ENCODE measurements around the gene LGALS9B.
"Not testable (repeated sequence)": the region's sequence is repeated elsewhere in the genome, so short reads cannot be mapped to it uniquely, and the experiment has no call there.

The LGALS9B gene

GRCh38 chr17:20467447-20467846, at the start of gene LGALS9B:
LGALS9B (minus strand) TSS chr17:20467539; CDS start chr17:20467470, 69 bp downstream.
- in situ Hi-C loops (cut with MboI; ENCODE audit: low sequenced_read_pairs, unreplicated experiment); DNase-seq (ENCODE audit: low spot score): not testable (repeated sequence)

- DNase-seq (ENCODE audit: low spot score); in situ Hi-C loops (cut with MboI; ENCODE audit: low sequenced_read_pairs, unreplicated experiment): not testable (repeated sequence)
Measured at GRCh38 chr17:20516986-20517385, 49.6 kb upstream of the LGALS9B start.

GRCh38 chr17:20515099-20515498, 47.8 kb upstream of the LGALS9B start:
- DNase-seq (ENCODE audit: low spot score); in situ Hi-C loops (cut with MboI; ENCODE audit: low sequenced_read_pairs, unreplicated experiment): not testable (repeated sequence)

GRCh38 chr17:20513539-20513938, 46.2 kb upstream of the LGALS9B start:
- in situ Hi-C loops (cut with MboI; ENCODE audit: low sequenced_read_pairs, unreplicated experiment); DNase-seq (ENCODE audit: low spot score): not testable (repeated sequence)

- DNase-seq (ENCODE audit: low spot score); in situ Hi-C loops (cut with MboI; ENCODE audit: low sequenced_read_pairs, unreplicated experiment): not testable (repeated sequence)
Measured at GRCh38 chr17:20512378-20512777, 45.0 kb upstream of the LGALS9B start.

GRCh38 chr17:20511778-20512177, 44.4 kb upstream of the LGALS9B start:
- in situ Hi-C loops (cut with MboI; ENCODE audit: low sequenced_read_pairs, unreplicated experiment); DNase-seq (ENCODE audit: low spot score): not testable (repeated sequence)

- in situ Hi-C loops (cut with MboI; ENCODE audit: low sequenced_read_pairs, unreplicated experiment): not testable (repeated sequence)
Measured at GRCh38 chr17:20505333-20505732, 38.0 kb upstream of the LGALS9B start.

GRCh38 chr17:20504388-20505066, 37.2 kb upstream of the LGALS9B start:
- in situ Hi-C loops (cut with MboI; ENCODE audit: low sequenced_read_pairs, unreplicated experiment): not testable (repeated sequence)

More at GRCh38 chr17:20505333-20505732, 38.0 kb upstream of the LGALS9B start:
- not testable (repeated sequence) for DNase-seq (ENCODE audit: low spot score)

GRCh38 chr17:20501896-20502295, 34.6 kb upstream of the LGALS9B start:
- DNase-seq (ENCODE audit: low spot score); in situ Hi-C loops (cut with MboI; ENCODE audit: low sequenced_read_pairs, unreplicated experiment): not testable (repeated sequence)

More at GRCh38 chr17:20504388-20505066, 37.2 kb upstream of the LGALS9B start:
- not testable (repeated sequence) for DNase-seq (ENCODE audit: low spot score)

GRCh38 chr17:20500346-20500745, 33.0 kb upstream of the LGALS9B start:
- in situ Hi-C loops (cut with MboI; ENCODE audit: low sequenced_read_pairs, unreplicated experiment); DNase-seq (ENCODE audit: low spot score): not testable (repeated sequence)

GRCh38 chr17:20495420-20495819, 28.1 kb upstream of the LGALS9B start:
- in situ Hi-C loops (cut with MboI; ENCODE audit: low sequenced_read_pairs, unreplicated experiment); DNase-seq (ENCODE audit: low spot score): not testable (repeated sequence)

GRCh38 chr17:20494735-20495134, 27.4 kb upstream of the LGALS9B start:
- in situ Hi-C loops (cut with MboI; ENCODE audit: low sequenced_read_pairs, unreplicated experiment); DNase-seq (ENCODE audit: low spot score): not testable (repeated sequence)

GRCh38 chr17:20494147-20494546, 26.8 kb upstream of the LGALS9B start:
- DNase-seq (ENCODE audit: low spot score); in situ Hi-C loops (cut with MboI; ENCODE audit: low sequenced_read_pairs, unreplicated experiment): not testable (repeated sequence)

- DNase-seq (ENCODE audit: low spot score); in situ Hi-C loops (cut with MboI; ENCODE audit: low sequenced_read_pairs, unreplicated experiment): not testable (repeated sequence)
Measured at GRCh38 chr17:20492971-20493370, 25.6 kb upstream of the LGALS9B start.

GRCh38 chr17:20492099-20492498, 24.8 kb upstream of the LGALS9B start:
- DNase-seq (ENCODE audit: low spot score); in situ Hi-C loops (cut with MboI; ENCODE audit: low sequenced_read_pairs, unreplicated experiment): not testable (repeated sequence)

- in situ Hi-C loops (cut with MboI; ENCODE audit: low sequenced_read_pairs, unreplicated experiment); DNase-seq (ENCODE audit: low spot score): not testable (repeated sequence)
Measured at GRCh38 chr17:20484930-20485329, 17.6 kb upstream of the LGALS9B start.

- in situ Hi-C loops (cut with MboI; ENCODE audit: low sequenced_read_pairs, unreplicated experiment); DNase-seq (ENCODE audit: low spot score): not testable (repeated sequence)
Measured at GRCh38 chr17:20479889-20480591, 12.7 kb upstream of the LGALS9B start.

GRCh38 chr17:20477398-20478071, 10.2 kb upstream of the LGALS9B start:
- DNase-seq (ENCODE audit: low spot score); in situ Hi-C loops (cut with MboI; ENCODE audit: low sequenced_read_pairs, unreplicated experiment): not testable (repeated sequence)
